GM12878 (cell line): Measurements from ENCODE around the gene EXD3. TPM values are rescaled to one million over a fixed set of nuclear protein-coding genes. Genes with fewer than 3 reads are reported as not detected.

Experiments
- ATAC-seq: fragments of 200-7000 bp; cut with Tn5 transposase; 3 replicates; pipeline ENCODE4 v1.9.1; 2020; ENCODE audit warnings: mild to moderate bottlenecking, moderate library complexity
- BruUV-seq: library from RNA; stranded (reverse); fragments of 400-500 nt; replicated peaks from 2 replicates; lab custom pipeline; 2021; lab: Mats Ljungman, UMichigan
- CTCF ChIA-PET: fragments of 300-600 bp; sonication (Branson Sonifier 250); formaldehyde crosslinking; extraction: SDS; loops from one replicate; lab custom pipeline; 2021; ENCODE audit warnings: inconsistent platforms; lab: Yijun Ruan, JAX
- POLR2A ChIA-PET: fragments of 350-600 bp; formaldehyde crosslinking; extraction: SDS; loops from one replicate; lab custom pipeline; 2021; ENCODE audit warnings: inconsistent platforms; lab: Charles Lee
- RAD21 ChIA-PET: fragments of 300-600 bp; sonication (Branson Sonifier 250); formaldehyde crosslinking; loops from one replicate; lab custom pipeline; 2023; ENCODE audit warnings: antibody characterized with exemption; ENCODE audit not compliant: unreplicated experiment; lab: Charles Lee
- SMC1A ChIA-PET: fragments of 300-600 bp; sonication (Branson Sonifier 250); formaldehyde crosslinking; loops from one replicate; lab custom pipeline; 2023; ENCODE audit not compliant: unreplicated experiment, uncharacterized antibody; lab: Charles Lee
- DNase-seq: peaks from one replicate; pipeline ENCODE4 v3.0.0-alpha.2; 2011; ENCODE audit warnings: low read depth, low spot score
- FAIRE-seq: peaks from 3 replicates; lab custom pipeline; 2011; peaks lifted over from hg19 to GRCh38; lab: Jason Lieb, UNC
- H2AFZ ChIP-seq: 2 replicates; pipeline ENCODE4 v1.6.0; 2011; ENCODE audit warnings: low read depth, low read length, control low read depth; ENCODE audit not compliant: control insufficient read depth
- H3K27ac ChIP-seq: 2 replicates; pipeline ENCODE4 v1.5.1; 2011; ENCODE audit warnings: control low read depth; ENCODE audit not compliant: control insufficient read depth, insufficient read depth
- H3K27me3 ChIP-seq, 2 experiments: replicated peaks in 1 of 2; 2 replicates each; pipeline versions ENCODE4 v1.6.0 to v1.6.1; 2011; ENCODE audit warnings: low read length in 1 of 2; ENCODE audit not compliant: control insufficient read depth in 2 of 2, insufficient read depth in 2 of 2
- H3K36me3 ChIP-seq, 2 experiments: 2 replicates each; pipeline ENCODE4 v1.5.1; 2011; ENCODE audit warnings: low read length in 1 of 2; ENCODE audit not compliant: control insufficient read depth in 2 of 2, insufficient read depth in 2 of 2
- H3K4me1 ChIP-seq: 2 replicates; pipeline ENCODE4 v1.6.1; 2011; ENCODE audit warnings: mild to moderate bottlenecking, low read length, moderate library complexity, mixed read lengths; ENCODE audit not compliant: control insufficient read depth, insufficient read depth
- H3K4me2 ChIP-seq: 2 replicates; pipeline ENCODE4 v1.6.0; 2011; ENCODE audit warnings: control low read depth; ENCODE audit not compliant: control insufficient read depth, insufficient read depth
- H3K4me3 ChIP-seq: fragments of 200-600 bp; sonication (generic); 2 replicates; pipeline ENCODE4 v1.5.1; 2016
- H3K79me2 ChIP-seq: 2 replicates; pipeline ENCODE4 v1.6.0; 2011; ENCODE audit warnings: low read length; ENCODE audit not compliant: control insufficient read depth, insufficient read depth
- H3K9ac ChIP-seq: 2 replicates; pipeline ENCODE4 v1.8.0; 2011; ENCODE audit warnings: low read length, control low read depth, mixed read lengths; ENCODE audit not compliant: control insufficient read depth, insufficient read depth
- H3K9me3 ChIP-seq: replicated peaks from 3 replicates; pipeline ENCODE4 v1.5.1; 2011; ENCODE audit warnings: mild to moderate bottlenecking, low read length; ENCODE audit not compliant: control insufficient read depth, insufficient read depth
- H4K20me1 ChIP-seq: 2 replicates; pipeline ENCODE4 v1.6.0; 2011; ENCODE audit not compliant: control insufficient read depth, insufficient read depth
- CREB1 ChIP-seq: IDR thresholded peaks from 2 replicates; pipeline ENCODE4 v1.6.1; 2012; ENCODE audit warnings: low read depth, mild to moderate bottlenecking, inconsistent platforms
- CREM ChIP-seq: IDR thresholded peaks from 2 replicates; pipeline ENCODE4 v1.6.1; 2014; ENCODE audit warnings: antibody characterized with exemption, low read depth
- DPF2 ChIP-seq: fragments of 450-650 bp; IDR thresholded peaks from 2 replicates; pipeline ENCODE4 v1.6.1; 2017; ENCODE audit warnings: mild to moderate bottlenecking
- ESRRA ChIP-seq: IDR thresholded peaks from 2 replicates; pipeline ENCODE4 v1.6.1; 2012; ENCODE audit warnings: mild to moderate bottlenecking, low read length, improper control_type of control experiment
- EZH2 ChIP-seq: IDR thresholded peaks from 2 replicates; pipeline ENCODE4 v1.6.1; 2012; ENCODE audit warnings: low read depth, mild to moderate bottlenecking, control low read depth, inconsistent platforms, low read length, borderline replicate concordance; ENCODE audit not compliant: control insufficient read depth
- FOS ChIP-seq: IDR thresholded peaks from 3 replicates; pipeline ENCODE4 v1.6.1; 2011; ENCODE audit warnings: borderline replicate concordance; ENCODE audit not compliant: insufficient read length; ENCODE audit errors: extremely low read depth
- GATAD2B ChIP-seq: fragments of 450-650 bp; conservative IDR thresholded peaks from 2 replicates; pipeline ENCODE4 v1.6.1; 2017; ENCODE audit warnings: low read depth, mild to moderate bottlenecking, moderate library complexity
- IRF4 ChIP-seq: IDR thresholded peaks from 2 replicates; pipeline ENCODE4 v1.6.1; 2011; ENCODE audit warnings: low read depth, low read length
- KDM1A ChIP-seq: fragments of 200-600 bp; sonication (generic); IDR thresholded peaks from 2 replicates; pipeline ENCODE4 v1.6.1; 2016; ENCODE audit warnings: borderline replicate concordance
- MTA3 ChIP-seq: IDR thresholded peaks from 2 replicates; pipeline ENCODE4 v1.6.1; 2012; ENCODE audit warnings: low read length, inconsistent platforms, borderline replicate concordance
- MXI1 ChIP-seq: fragments of 150-350 bp; IDR thresholded peaks from 2 replicates; pipeline ENCODE4 v1.6.1; 2011; ENCODE audit warnings: low read depth, mild to moderate bottlenecking, inconsistent platforms, low read length, improper control_type of control experiment
- NFYA ChIP-seq: IDR thresholded peaks from 2 replicates; pipeline ENCODE4 v1.6.1; 2011; ENCODE audit warnings: low read depth, mild to moderate bottlenecking, low read length, improper control_type of control experiment, borderline replicate concordance
- PBX3 ChIP-seq: IDR thresholded peaks from 2 replicates; pipeline ENCODE4 v1.6.1; 2011; ENCODE audit warnings: mild to moderate bottlenecking, low read depth, low read length, moderate library complexity; ENCODE audit not compliant: insufficient replicate concordance
- RFX5 ChIP-seq: IDR thresholded peaks from 2 replicates; pipeline ENCODE4 v1.6.1; 2011; ENCODE audit warnings: low read depth, low read length, improper control_type of control experiment
- SMAD1 ChIP-seq: fragments of 450-650 bp; IDR thresholded peaks from 2 replicates; pipeline ENCODE4 v1.6.1; 2018; ENCODE audit warnings: mild to moderate bottlenecking, low read depth; ENCODE audit not compliant: partially characterized antibody
- SREBF1 ChIP-seq: IDR thresholded peaks from 2 replicates; pipeline ENCODE4 v1.6.1; 2012; ENCODE audit warnings: mild to moderate bottlenecking, low read length
- SUPT20H ChIP-seq: IDR thresholded peaks from 2 replicates; pipeline ENCODE4 v1.6.1; 2011; ENCODE audit warnings: low read depth, mild to moderate bottlenecking, low read length, moderate library complexity, borderline replicate concordance; ENCODE audit not compliant: control insufficient read depth
- YBX1 ChIP-seq: fragments of 450-650 bp; IDR thresholded peaks from 2 replicates; pipeline ENCODE4 v1.6.1; 2016; ENCODE audit warnings: antibody characterized with exemption
- WGBS: methylation state at CpG from one replicate; pipeline ENCODE4 v1.1.6; 2016; ENCODE audit warnings: low lambda C conversion rate; ENCODE audit not compliant: insufficient replicate concordance, insufficient coverage; ENCODE audit errors: missing lambda C conversion rate; 5-methylcytosine and 5-hydroxymethylcytosine counted together
- in situ Hi-C: fragments of 300-500 bp; cut with MboI; formaldehyde crosslinking; loops from 9 replicates; pipeline ENCODE4 v1.14.3; 2018; ENCODE audit warnings: mixed read lengths
- intact Hi-C: fragments of 100-400 bp; cut with micrococcal nuclease; formaldehyde crosslinking; loops from one replicate; pipeline ENCODE4 v1.14.2; 2022; ENCODE audit not compliant: unreplicated experiment
- polyA plus RNA-seq, 11 experiments: library from polyadenylated mRNA; depleted of rRNA in 4 of 11; unstranded in 6 of 11; stranded (reverse) in 5 of 11; fragments of >200 nt; fragmentation: Nextera tagmentation in 4 of 11; fragmentation: Illumina TruSeq in 1 of 11; extraction: Ambion mirVana in 4 of 11; extraction: Trizol in 1 of 11; gene quantifications; 1 replicate in 1 of 11; 2 replicates in 10 of 11; pipeline versions ENCODE4 v1.2.1 to v1.2.3, GENCODE V29; 2011 to 2016; ENCODE audit warnings: inconsistent platforms in 2 of 11, missing spikeins in 2 of 11, low read depth in 1 of 11
- total RNA-seq, 4 experiments: library from RNA; depleted of rRNA in 3 of 4; stranded (reverse); fragments of >200 nt in 3 of 4; fragmentation: Illumina TruSeq in 1 of 4; extraction: Trizol in 1 of 4; gene quantifications; 2 replicates each; pipeline versions ENCODE4 v1.2.1 to v1.2.3, GENCODE V29; 2013 to 2021

Gene EXD3
- total and polyA plus RNA-seq, 10 of the 15 experiments (the other 5 are each of a cell fraction or from before 2014, with no cell fraction given): 0.21 to 7.1 (median 3.6) TPM

GRCh38 chr9:137317718-137318511, 105.0 kb downstream of the EXD3 start (continued):
- TF ChIP-seq SREBF1 (no peak), EZH2 (no peak), FOS (no peak), MTA3 (no peak)

- DNase-seq: no peak
- peak overlapping the region; percentile 50; the same call in 1 of the 2 replicates for H3K4me3 ChIP-seq
- H3K36me3 ChIP-seq: no peaks in the 10 kb centered on the region
- no peak overlapping the region for H2AFZ ChIP-seq
- RAD21 ChIA-PET: interaction anchor here (3.5 kb wide), 1 partner anchor 15 kb away, joined by 20 read pairs; the partner anchor contains the start of gene NRARP
- intact Hi-C loops: no loop called here
- no peaks in the 10 kb centered on the region for H3K27me3 ChIP-seq
- no peaks in the 10 kb centered on the region for H3K79me2 ChIP-seq
- 75% methylated on average over 19 of the region's 19 CpGs for WGBS
- H3K4me1 ChIP-seq: peaks cover 5% of the 10 kb centered on the region
- H4K20me1 ChIP-seq: no peaks in the 10 kb centered on the region
- POLR2A ChIA-PET: interaction anchor here (1.4 to 2.2 kb wide), 5 partner anchors 7 to 95 kb away, joined by 4 to 19 read pairs (median 9); partner anchors contain the start of genes NRARP and TUBB4B
- no peak for FAIRE-seq
- SMC1A ChIA-PET: interaction anchor here (1.4 to 1.8 kb wide), 2 partner anchors 15 to 30 kb away, joined by 3 to 8 read pairs; partner anchors contain the start of gene NRARP
- no peak overlapping the region for H3K4me2 ChIP-seq
- BruUV-seq: no TSS peak
- in situ Hi-C loops: no loop called here
- no peaks in the 10 kb centered on the region; the same call in 2 of the 3 replicates for H3K9me3 ChIP-seq
- CTCF ChIA-PET: interaction anchor here (0.6 to 1.6 kb wide), 4 partner anchors 14 to 85 kb away, joined by 3 to 9 read pairs (median 3); partner anchors contain the start of gene NRARP
- 0 out of 2 replicates have a peak overlapping the region, but pooled peaks have one; percentile 72 for H3K9ac ChIP-seq
- no peak overlapping the region for H3K27ac ChIP-seq
- no peak for ATAC-seq
- TF ChIP-seq DPF2 (no peak), RFX5 (no peak), SMAD1 (no peak), ESRRA (no peak), SUPT20H (no peak), GATAD2B (no peak), IRF4 (no peak), NFYA (no peak), CREM (no peak), YBX1 (no peak), PBX3 (no peak), KDM1A (no peak), CREB1 (no peak), MXI1 (no peak)
Observed at GRCh38 chr9:137317021-137317717, 105.8 kb downstream of the EXD3 start.
